Measurements from ENCODE around the gene ARR3.
"Not testable (repeated sequence)": the region's sequence is repeated elsewhere in the genome, so short reads cannot be mapped to it uniquely, and the experiment has no call there.

The ARR3 gene

DNA sequence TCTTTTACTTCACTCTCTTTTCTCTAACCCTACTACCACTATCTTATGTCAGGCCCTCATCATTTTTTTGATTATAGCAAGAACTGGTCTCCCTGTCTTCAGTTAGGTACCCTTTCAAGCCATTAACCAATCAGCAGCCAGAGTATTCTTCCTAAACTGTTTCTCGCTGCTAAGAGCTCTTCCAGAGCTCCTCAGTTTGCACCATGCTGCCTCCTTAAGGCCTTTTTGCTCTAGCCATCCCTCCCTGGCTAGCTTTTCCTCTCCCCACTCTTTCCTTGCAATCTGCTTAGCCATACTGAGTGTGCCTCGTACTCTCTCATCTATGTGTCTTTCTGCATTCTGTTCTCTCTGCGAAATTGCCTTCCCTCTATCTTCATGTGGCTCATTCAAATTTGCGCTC, 54.6 kb downstream of the ARR3 start:
- H3K36me3 ChIP-seq (ENCODE audit: control insufficient read depth in 2 of 2, insufficient read depth in 2 of 2, low read length in 2 of 2) = no peaks in the 10 kb centered on the region
- no peak overlapping the region for H3K4me3 ChIP-seq (ENCODE audit: low read length in 2 of 2)
- peaks cover 0 to 2% of the 10 kb centered on the region in 2 donors for H3K27me3 ChIP-seq (ENCODE audit: control insufficient read depth in 2 of 2, insufficient read depth in 2 of 2, low read length in 2 of 2)
- H3K4me1 ChIP-seq (ENCODE audit: control insufficient read depth in 2 of 2, insufficient read depth in 2 of 2, low read length in 2 of 2) = no peaks in the 10 kb centered on the region
- no peak overlapping the region for H3K9ac ChIP-seq (ENCODE audit: low read depth in 1 of 2, low read length in 2 of 2)
- no peaks in the 10 kb centered on the region for H3K9me3 ChIP-seq (ENCODE audit: control insufficient read depth in 2 of 2, low read length in 2 of 2)
- H3K27ac ChIP-seq (ENCODE audit: low read depth in 2 of 2, low read length in 2 of 2) = no peak overlapping the region

DNA sequence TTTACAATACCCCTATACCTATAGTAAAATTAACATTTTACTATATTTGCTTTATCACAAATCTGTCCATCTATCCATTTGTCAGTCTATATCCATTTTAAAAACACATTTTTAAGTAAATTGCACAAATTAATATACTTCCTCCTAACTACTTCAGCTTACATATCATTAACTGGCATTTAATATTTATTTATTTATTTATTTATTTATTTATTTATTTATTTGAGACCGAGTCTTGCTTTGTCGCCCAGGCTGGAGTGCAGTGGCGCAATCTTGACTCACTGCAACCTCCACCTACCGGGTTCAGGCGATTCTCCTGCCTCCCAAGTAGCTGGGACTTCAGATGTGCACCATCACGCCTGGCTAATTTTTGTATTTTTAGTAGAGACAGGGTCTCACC, 55.5 kb downstream of the ARR3 start:
- H3K9ac ChIP-seq (ENCODE audit: low read depth in 1 of 2, low read length in 2 of 2); H3K27me3 ChIP-seq (ENCODE audit: control insufficient read depth in 2 of 2, insufficient read depth in 2 of 2, low read length in 2 of 2); H3K4me1 ChIP-seq (ENCODE audit: control insufficient read depth in 2 of 2, insufficient read depth in 2 of 2, low read length in 2 of 2); H3K36me3 ChIP-seq (ENCODE audit: control insufficient read depth in 2 of 2, insufficient read depth in 2 of 2, low read length in 2 of 2); H3K27ac ChIP-seq (ENCODE audit: low read depth in 2 of 2, low read length in 2 of 2); H3K4me3 ChIP-seq (ENCODE audit: low read length in 2 of 2); H3K9me3 ChIP-seq (ENCODE audit: control insufficient read depth in 2 of 2, low read length in 2 of 2): not testable (repeated sequence)

DNA sequence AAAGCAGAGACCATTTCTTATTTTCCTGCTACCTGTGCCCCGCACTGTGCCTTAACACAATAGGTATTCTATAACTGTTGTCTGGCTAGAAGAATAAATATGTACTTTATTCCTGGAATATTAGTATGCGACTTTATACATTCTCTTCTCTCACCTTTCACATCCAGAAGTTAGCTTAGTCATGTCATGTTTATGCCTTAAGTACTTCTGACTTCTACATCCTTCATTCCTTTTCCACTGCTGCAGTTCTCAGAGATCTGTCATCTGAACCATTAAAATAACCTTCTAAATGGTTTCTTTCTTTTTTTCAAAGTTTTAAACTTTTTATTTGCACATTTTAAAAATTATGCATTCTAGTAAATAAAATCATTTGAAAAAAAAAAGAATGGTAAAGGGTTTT, 56.2 kb downstream of the ARR3 start:
- H3K4me3 ChIP-seq (ENCODE audit: low read length in 2 of 2) = no peak overlapping the region
- no peaks in the 10 kb centered on the region for H3K36me3 ChIP-seq (ENCODE audit: control insufficient read depth in 2 of 2, insufficient read depth in 2 of 2, low read length in 2 of 2)
- H3K9ac ChIP-seq (ENCODE audit: low read depth in 1 of 2, low read length in 2 of 2) = no peak overlapping the region
- no peaks in the 10 kb centered on the region for H3K4me1 ChIP-seq (ENCODE audit: control insufficient read depth in 2 of 2, insufficient read depth in 2 of 2, low read length in 2 of 2)
- peaks cover 2 to 4% of the 10 kb centered on the region in 2 donors for H3K27me3 ChIP-seq (ENCODE audit: control insufficient read depth in 2 of 2, insufficient read depth in 2 of 2, low read length in 2 of 2)
- H3K27ac ChIP-seq (ENCODE audit: low read depth in 2 of 2, low read length in 2 of 2) = no peak overlapping the region
- H3K9me3 ChIP-seq (ENCODE audit: control insufficient read depth in 2 of 2, low read length in 2 of 2) = no peaks in the 10 kb centered on the region

DNA sequence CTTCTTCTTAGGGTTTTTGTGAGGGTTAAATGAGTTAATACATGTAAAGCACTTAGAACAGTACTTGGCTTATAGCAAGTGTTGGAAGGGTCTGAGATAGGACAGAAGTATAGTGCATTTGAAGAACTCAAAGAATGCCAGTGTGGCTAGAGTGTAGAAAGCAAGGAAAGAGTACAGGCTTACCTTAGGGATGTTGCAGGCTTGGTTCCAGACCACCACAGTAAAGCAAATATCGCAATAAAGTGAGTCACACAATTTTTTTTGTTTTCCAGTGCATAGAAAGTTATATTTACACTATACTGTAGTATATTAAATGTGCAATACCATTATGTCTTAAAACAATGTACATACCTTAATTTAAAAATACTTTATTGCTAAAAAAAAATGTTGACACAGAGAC, 63.0 kb downstream of the ARR3 start:
- no peak overlapping the region for H3K4me3 ChIP-seq (ENCODE audit: low read length in 2 of 2)
- no peak overlapping the region for H3K9ac ChIP-seq (ENCODE audit: low read depth in 1 of 2, low read length in 2 of 2)
- peaks cover under 1 to 4% of the 10 kb centered on the region in 2 donors for H3K27me3 ChIP-seq (ENCODE audit: control insufficient read depth in 2 of 2, insufficient read depth in 2 of 2, low read length in 2 of 2)
- H3K4me1 ChIP-seq (ENCODE audit: control insufficient read depth in 2 of 2, insufficient read depth in 2 of 2, low read length in 2 of 2) = no peaks in the 10 kb centered on the region
- H3K36me3 ChIP-seq (ENCODE audit: control insufficient read depth in 2 of 2, insufficient read depth in 2 of 2, low read length in 2 of 2) = no peaks in the 10 kb centered on the region
- no peaks in the 10 kb centered on the region for H3K9me3 ChIP-seq (ENCODE audit: control insufficient read depth in 2 of 2, low read length in 2 of 2)
- no peak overlapping the region for H3K27ac ChIP-seq (ENCODE audit: low read depth in 2 of 2, low read length in 2 of 2)
